ENCODE data around the gene ALDH3B2. TPM values are rescaled to one million over a fixed set of nuclear protein-coding genes. Genes with fewer than 3 reads are reported as not detected.
"Not testable (repeated sequence)": the region's sequence is repeated elsewhere in the genome, so short reads cannot be mapped to it uniquely, and the experiment has no call there.

Gene ALDH3B2
- total RNA-seq, 1 experiment from 2014 or later, result not detected

DNA sequence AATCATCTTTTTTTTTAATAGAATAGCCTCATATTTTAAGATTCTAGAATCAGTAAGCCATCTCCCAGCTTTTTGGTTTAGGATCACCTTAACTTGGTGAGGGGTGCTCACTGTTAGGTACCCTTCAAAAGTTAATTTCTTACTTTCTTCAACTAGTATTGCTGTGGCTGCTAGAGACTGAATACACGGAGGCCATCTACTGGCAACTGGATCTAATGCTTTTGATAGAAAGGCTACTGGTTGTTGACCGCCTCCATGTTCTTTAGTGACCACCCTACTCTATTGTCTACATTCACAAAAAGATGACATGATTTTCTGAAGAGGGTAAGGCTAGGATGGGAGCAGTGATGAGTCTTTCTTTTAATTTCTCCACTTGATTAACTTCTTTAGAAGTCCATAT is 16.7 kb upstream of the ALDH3B2 start:
- no peak for DNase-seq (ENCODE audit: low read depth)
- in situ Hi-C loops (cut with HindIII; ENCODE audit: low pct_unique_long_range_greater_than_20kb, low sequenced_read_pairs), result no loop called here

GRCh38 chr11:67689178-67689577 is 14.8 kb upstream of the ALDH3B2 start:
- in situ Hi-C loops (cut with HindIII; ENCODE audit: low pct_unique_long_range_greater_than_20kb, low sequenced_read_pairs), result no loop called here
- DNase-seq (ENCODE audit: low read depth), result no peak

GRCh38 chr11:67687986-67688385 is 13.6 kb upstream of the ALDH3B2 start:
- in situ Hi-C loops (cut with HindIII; ENCODE audit: low pct_unique_long_range_greater_than_20kb, low sequenced_read_pairs), result no loop called here
- no peak for DNase-seq (ENCODE audit: low read depth)

- DNase-seq (ENCODE audit: low read depth); in situ Hi-C loops (cut with HindIII; ENCODE audit: low pct_unique_long_range_greater_than_20kb, low sequenced_read_pairs): not testable (repeated sequence)
Observed at GRCh38 chr11:67685641-67686332, 11.4 kb upstream of the ALDH3B2 start.

DNA sequence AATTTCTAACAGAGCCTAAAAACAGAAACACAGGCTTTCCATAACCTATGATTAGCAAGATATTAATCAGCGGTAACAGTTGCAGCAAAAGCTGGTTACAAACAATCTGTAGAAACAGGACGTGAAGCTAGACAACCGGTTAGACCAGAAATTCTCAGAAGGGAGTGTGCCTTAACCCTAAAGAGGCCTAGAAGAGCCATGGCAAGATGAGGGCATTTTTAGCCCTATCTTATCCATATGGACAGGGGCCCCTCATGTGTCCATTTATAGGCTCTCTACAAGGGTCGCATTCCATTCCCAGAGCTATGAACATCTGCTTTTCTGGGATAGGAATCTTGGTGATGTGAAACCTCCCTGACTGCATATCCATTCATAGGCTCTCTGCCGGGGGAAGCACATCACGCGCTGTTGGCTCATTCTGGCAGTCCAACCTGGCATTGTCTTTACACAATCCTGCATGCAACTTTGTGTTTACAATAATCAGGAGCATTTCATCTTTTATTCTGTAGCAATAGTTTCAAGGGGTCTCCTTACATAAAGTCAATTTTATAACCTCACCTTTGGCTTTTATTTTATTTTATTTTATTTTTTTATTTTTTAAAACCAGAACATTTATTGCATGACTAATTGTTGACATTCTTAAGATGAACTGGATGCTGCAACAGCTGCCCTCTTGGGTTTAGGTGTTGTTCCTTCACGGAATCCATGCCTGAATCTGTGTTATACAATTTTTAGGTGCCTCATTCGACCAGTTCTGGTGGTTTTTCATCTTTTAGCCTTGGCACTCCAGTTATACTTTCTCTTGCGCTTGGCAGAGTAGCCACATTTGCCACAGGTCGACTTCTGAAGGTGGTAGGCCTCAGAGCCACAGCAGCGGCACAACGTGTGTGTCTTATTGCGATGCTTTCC is 8.0 kb upstream of the ALDH3B2 start:
- DNase-seq (ENCODE audit: low read depth); in situ Hi-C loops (cut with HindIII; ENCODE audit: low pct_unique_long_range_greater_than_20kb, low sequenced_read_pairs): not testable (repeated sequence)

DNA sequence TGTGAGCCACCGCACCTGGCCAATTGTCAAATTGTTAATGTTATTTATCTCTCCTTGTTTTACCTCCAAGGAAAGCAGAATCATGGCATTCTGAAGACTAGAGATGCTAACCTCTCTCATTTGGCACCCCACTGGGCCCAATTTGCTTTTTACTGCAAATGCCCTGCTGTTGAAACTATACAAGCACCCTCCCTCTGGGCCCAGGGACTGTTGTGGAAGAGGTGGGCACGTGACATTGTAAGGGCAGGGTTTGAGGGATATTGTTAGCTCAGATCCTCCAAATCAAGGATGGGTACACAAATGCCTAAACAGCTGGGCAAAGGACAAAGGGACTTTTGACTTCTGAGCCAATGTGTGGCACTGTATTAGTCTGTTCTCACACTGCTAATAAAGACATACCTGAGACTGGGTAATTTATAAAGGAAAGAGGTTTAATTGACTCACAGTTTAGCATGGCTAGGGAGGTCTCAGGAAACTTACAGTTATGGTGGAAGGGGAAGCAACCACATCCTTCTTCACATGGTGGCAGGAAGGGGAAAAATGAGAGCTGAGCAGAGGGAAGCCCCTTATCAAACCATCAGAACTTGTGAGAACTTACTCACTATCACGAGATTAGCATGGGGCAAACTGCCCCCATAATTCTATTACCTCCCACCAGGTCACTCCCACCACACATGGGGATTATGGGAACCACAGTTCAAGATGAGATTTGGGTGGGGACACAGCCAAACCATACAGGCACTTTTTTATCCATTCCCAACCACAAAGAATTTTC is 6.5 kb upstream of the ALDH3B2 start:
- in situ Hi-C loops (cut with HindIII; ENCODE audit: low pct_unique_long_range_greater_than_20kb, low sequenced_read_pairs), result no loop called here
- DNase-seq (ENCODE audit: low read depth), result no peak

DNA sequence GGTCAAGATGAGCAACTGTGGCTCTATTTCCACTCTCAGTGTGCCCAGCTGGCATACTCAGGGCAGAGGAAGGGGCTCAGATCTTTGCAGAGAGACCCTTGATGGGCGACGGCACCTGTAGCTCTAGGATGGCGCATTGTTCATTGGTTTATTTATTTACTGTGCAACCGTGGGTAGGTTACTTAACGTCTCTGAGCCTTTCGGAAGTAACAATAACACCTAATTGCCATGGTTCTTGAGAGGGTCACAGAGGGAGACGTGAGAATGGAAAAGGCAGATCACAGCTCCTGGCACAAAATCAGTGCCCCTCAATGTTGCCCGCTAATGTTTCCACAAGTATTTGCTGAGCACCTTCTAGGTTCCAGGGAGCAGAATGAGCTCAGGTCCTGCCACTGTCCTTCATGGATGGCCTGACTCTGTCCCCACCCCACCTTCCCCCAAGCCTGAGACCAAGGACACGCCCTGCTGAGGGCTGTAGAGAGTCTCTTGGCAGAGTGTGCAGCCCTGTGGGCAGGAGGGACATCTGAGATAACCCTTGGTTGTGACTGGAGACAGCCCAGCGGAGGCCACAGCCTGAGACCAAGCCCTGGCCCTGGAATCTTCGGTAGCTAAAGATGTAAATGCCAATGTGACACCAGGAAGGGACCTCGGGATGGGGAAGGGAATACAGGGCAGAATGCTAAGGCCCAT is 780 bp upstream of the ALDH3B2 start:
- no peak for DNase-seq (ENCODE audit: low read depth)
- in situ Hi-C loops (cut with HindIII; ENCODE audit: low pct_unique_long_range_greater_than_20kb, low sequenced_read_pairs), result no loop called here

DNA sequence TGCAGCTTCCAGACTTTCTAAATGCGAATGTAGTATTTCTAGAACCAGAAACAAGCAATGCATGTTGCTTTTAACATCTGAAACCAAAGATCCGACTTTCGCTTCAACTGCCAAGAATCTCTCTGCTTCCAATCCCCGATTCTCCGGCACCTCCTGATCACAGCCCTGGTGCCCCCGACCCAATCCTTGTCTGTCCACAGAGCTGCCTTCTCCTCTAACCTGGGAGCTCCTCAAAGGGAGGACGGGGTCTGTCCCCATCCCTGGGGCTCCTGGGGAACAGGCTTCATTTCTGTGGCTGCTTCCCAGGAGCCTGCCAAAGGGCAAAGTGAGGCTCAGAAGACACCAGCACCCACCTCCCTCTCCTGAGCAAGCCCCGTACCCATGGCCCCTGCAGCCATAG is 521 bp downstream of the ALDH3B2 start:
- DNase-seq (ENCODE audit: low read depth), result no peak
- in situ Hi-C loops (cut with HindIII; ENCODE audit: low pct_unique_long_range_greater_than_20kb, low sequenced_read_pairs), result no loop called here

GRCh38 chr11:67673358-67673757 is 1.1 kb downstream of the ALDH3B2 start:
- no peak for DNase-seq (ENCODE audit: low read depth)
- in situ Hi-C loops (cut with HindIII; ENCODE audit: low pct_unique_long_range_greater_than_20kb, low sequenced_read_pairs), result no loop called here

DNA sequence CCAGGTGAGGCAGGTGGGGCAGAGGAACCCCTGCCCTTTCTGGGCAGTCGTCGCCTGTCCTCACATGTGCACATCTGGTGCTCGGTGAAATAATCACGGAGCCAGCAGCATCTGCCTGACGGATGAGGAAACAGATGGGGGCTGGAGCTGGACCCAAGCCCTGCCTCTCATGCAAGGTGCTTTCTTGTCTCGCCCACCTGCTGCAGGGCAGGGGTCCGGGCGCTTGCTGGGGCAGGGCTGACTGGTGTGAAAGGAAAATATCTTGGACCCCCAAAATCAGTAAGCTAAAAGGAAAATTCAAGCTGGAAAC is 3.3 kb downstream of the ALDH3B2 start:
- no peak for DNase-seq (ENCODE audit: low read depth)
- in situ Hi-C loops (cut with HindIII; ENCODE audit: low pct_unique_long_range_greater_than_20kb, low sequenced_read_pairs), result no loop called here

- in situ Hi-C loops (cut with HindIII; ENCODE audit: low pct_unique_long_range_greater_than_20kb, low sequenced_read_pairs), result no loop called here
- no peak for DNase-seq (ENCODE audit: low read depth)
Observed at GRCh38 chr11:67670316-67671210, 3.9 kb downstream of the ALDH3B2 start.

GRCh38 chr11:67668192-67668551 is 6.3 kb downstream of the ALDH3B2 start:
- no peak for DNase-seq (ENCODE audit: low read depth)
- in situ Hi-C loops (cut with HindIII; ENCODE audit: low pct_unique_long_range_greater_than_20kb, low sequenced_read_pairs), result no loop called here

DNA sequence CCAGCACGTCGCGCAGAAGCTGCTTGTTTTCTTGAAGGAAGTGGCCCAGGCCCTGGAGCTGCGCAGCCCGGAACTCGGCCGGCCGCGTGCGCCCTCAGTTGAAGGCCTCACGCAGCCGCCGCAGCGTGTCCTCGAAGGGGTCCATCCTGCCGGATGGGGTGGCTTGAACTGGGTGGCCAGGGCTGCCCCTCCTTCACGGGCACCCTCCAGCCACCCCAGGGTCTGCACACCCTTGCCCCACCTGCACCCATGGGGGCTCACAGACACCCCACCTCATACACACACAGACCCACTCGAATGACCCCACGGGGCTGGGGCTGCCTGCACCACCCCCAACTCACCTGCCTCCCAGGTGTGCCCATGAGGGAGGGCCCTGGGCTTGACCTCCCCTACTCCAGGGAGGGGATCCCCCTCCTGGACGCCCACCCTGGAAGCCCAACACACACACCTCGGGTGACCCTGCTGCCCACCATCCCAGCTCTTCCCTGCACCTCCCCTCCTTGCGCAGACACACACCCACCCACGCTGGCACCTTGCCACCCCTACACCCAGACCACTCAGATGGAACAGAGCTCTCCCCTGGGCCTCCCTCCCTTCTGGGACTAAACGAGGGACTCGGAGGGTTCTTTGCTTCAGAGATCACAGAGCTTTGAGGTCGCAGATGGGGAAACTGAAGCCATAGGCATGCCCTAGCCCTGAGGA is 6.8 kb downstream of the ALDH3B2 start:
- in situ Hi-C loops (cut with HindIII; ENCODE audit: low pct_unique_long_range_greater_than_20kb, low sequenced_read_pairs), result no loop called here
- DNase-seq (ENCODE audit: low read depth), result no peak

DNA sequence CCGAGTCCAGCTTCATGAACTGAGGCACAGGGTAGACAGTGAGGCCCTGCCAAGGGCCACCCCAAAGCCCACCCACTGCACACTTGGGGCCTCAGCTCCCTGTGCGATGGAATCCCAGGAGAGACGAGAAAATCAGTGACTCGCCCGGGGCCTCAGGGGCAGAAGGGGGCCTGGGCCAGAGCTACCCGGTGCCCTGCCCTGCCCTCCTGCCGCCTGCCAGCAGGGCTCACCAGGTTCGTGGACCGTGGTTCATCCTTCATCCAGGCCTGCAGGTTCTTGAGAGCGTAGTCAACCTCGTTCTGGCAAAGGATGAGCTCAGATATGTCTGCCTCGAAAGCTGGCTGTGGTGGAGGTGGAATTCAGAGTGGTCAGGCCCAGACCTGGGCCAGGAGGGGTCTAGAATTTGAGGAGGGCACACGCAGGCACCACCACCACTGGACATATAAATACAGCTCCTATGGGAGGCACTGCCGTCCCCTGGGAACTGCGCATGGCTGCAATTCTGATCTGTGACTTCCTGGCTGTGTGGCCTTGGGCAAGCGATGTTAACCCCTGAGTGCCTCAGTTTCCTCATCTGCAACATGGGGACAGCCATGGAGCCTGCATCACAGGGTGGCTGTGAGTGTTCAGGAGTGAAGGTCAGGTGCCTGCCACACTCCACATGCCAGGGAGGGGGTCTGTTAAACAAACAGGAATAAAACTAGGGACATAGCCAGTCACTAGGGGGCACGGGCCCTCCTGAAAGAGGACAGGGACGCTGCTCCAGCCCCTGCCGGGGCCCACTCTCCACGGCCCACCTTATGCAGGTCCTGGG is 7.5 kb downstream of the ALDH3B2 start:
- in situ Hi-C loops (cut with HindIII; ENCODE audit: low pct_unique_long_range_greater_than_20kb, low sequenced_read_pairs), result no loop called here
- no peak for DNase-seq (ENCODE audit: low read depth)

GRCh38 chr11:67666303-67666645 is 8.1 kb downstream of the ALDH3B2 start:
- DNase-seq (ENCODE audit: low read depth), result no peak
- in situ Hi-C loops (cut with HindIII; ENCODE audit: low pct_unique_long_range_greater_than_20kb, low sequenced_read_pairs), result no loop called here

- DNase-seq (ENCODE audit: low read depth), result no peak
- in situ Hi-C loops (cut with HindIII; ENCODE audit: low pct_unique_long_range_greater_than_20kb, low sequenced_read_pairs), result no loop called here
Observed at GRCh38 chr11:67665541-67666302, 8.7 kb downstream of the ALDH3B2 start.

All from Caki2 (cell line).